NK-92 treated with Interleukin-12 subunit alpha and Interleukin-12 subunit beta, amount 100 ng/mL, for 24 hours (cell line): ENCODE measurements around the gene ARSJ.

ENCODE experiments used
- DNase-seq: peaks from one replicate; lab custom pipeline; 2025; lab: John Stamatoyannopoulos, UW

The ARSJ gene

GRCh38 chr4:113899271-113900070 is 80.0 kb downstream of the ARSJ start:
- no peak for DNase-seq

DNA sequence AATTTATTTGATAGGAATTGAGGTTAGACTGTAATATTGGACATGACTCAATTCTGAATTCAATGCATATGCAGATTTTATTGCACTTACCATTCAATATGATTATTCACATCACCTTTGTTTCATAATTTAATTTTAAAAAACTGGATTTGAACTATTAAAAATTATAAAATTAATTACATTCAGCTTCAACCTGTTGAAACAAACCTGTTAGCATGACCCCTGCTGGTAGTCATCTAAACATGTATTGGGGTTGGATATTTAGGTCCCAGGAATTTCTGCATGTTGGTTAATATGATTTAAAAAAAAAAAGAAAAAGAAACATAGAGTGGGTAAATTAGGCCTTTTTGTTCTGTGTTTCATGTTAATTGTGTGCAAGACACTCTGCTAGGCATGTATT is 85.9 kb downstream of the ARSJ start:
- no peak for DNase-seq

- DNase-seq: no peak
These were observed 91.4 kb downstream of the ARSJ start for GRCh38 chr4:113888006-113888405.

DNA sequence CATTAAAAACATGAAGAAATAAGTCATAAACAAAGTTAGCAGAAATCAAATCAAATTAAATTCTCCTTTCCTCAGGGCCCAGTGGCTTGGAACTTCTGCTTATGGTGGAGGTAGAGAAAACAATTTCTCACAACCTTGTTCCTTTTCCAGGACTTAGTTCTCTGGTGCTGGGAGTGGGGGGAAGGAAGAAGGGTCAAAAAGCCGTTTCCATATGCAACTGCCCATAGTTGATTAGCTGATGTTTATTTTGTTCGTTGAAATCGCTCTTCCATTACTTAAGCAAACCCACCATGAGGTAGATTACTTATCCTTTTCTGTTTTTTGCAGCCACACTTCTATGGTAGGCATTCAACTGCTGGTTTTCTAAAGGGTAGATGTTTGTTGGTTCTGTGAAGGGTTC is 94.2 kb downstream of the ARSJ start:
- DNase-seq: no peak

GRCh38 chr4:113884655-113885054 is 94.8 kb downstream of the ARSJ start:
- DNase-seq: no peak

GRCh38 chr4:113882668-113883067 is 96.8 kb downstream of the ARSJ start:
- DNase-seq: no peak

DNA sequence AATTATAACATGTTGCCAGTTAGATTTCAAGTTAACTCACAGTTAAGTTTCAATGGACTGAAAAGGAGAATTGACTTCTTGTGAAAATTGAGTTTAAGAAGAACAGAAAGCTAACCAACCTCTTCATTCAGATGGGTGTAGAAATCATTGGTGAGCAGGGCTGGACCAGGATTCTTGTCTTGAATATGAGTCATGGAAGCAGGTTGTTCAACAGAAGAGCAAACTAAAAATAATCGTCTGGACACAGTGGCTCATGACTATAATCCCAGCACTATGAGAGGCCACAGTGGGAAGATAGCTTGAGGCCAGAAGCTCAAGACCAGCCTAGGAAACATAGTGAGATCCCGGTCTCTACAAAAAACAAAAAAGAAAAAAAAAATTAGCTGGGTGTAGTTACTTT is 98.2 kb downstream of the ARSJ start:
- no peak for DNase-seq

- no peak for DNase-seq
These were observed 99.0 kb downstream of the ARSJ start for GRCh38 chr4:113880240-113881028.

- DNase-seq: no peak
These were observed 100.8 kb downstream of the ARSJ start for GRCh38 chr4:113878668-113879067.

DNA sequence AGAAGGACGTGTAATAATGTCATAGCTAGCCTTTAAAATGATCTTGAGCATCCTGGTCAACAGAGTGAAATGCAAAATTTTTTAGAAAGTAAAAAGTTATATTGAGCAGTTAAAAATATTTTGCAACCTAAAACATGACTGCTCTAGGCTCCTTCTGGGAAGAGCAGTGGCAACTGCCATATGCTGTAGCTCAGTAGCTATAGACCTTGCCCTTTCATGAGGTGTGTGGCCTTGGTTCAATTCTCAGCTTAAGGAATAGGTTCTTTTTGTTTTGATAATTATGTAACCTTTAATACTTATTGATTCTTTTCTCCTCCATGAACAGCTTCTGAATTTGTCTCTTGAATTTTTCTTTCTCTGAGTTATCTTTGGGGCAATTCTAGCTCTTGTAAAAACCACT is 105.0 kb downstream of the ARSJ start:
- no peak for DNase-seq

- no peak for DNase-seq
These were observed 105.9 kb downstream of the ARSJ start for GRCh38 chr4:113873508-113873907.

DNA sequence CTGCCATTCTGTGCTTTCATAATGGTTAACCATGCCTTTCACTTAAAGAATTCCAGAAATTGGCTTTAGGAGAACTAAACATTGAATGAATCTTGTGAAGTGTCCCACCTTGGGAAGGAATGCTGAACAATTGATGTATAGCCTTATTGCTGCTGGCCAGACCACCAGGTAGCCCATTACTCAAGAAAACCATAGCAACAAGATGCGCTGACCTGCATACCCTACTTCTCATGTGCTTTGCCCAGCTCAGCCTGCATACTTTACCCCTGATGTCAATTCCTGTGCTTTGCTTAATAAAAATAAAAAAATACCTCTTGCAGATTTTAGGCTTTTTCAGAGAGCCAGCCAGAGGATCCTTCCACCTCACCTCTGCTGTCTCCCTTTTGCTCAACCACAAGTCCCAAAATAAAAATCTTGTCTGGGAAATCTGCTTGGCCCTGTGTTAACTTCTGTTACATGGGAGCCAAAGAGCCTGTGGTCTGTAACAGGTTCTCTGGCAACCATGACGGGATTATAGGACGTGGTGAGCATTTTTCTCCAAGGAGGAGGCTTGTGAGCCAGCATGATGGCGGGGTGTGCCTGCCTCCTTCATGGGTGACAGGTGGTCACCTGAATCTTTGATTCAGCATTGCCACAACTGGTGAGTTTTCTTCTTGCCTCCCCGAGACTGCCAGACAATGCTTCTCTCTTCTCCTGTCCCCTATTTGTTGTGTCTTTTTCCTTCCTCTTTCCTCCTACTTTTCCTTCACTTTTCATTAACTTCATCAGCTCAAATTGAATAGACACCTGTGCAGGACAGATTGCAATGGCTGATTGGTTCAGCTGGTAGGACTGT is 106.8 kb downstream of the ARSJ start:
- DNase-seq: no peak

GRCh38 chr4:113871080-113871479 is 108.4 kb downstream of the ARSJ start:
- DNase-seq: no peak

DNA sequence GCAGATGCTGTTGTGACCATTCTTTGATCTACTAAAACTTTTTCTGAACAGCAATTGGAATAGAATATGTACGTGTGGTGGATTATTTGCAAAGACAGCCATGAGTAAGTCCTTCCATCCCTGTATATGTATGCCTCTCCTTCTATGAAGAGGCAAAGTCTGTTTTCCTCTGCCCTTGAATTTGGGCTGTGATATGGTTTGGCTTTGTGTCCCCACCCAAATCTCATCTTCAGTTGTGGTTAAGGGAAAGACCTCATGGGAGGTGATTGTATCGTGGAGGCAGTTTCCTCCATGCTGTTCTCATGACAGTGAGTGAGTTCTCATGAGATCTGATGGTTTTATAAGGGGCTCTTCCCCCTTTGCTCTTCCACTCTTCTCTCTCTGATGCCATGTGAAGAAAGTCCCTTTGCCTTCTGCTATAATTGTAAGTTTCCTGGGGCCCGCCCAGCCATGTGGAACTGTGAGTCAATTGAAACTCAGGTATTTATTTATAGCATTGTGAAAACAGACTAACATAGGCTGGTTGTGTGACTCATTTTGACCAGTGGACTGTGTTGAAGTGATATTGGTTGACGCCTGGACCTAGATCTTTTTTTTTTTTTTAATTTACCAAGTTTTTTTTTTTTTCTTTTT is 109.6 kb downstream of the ARSJ start:
- DNase-seq: peak; percentile 16

GRCh38 chr4:113866611-113867010 is 112.8 kb downstream of the ARSJ start:
- DNase-seq: no peak

DNA sequence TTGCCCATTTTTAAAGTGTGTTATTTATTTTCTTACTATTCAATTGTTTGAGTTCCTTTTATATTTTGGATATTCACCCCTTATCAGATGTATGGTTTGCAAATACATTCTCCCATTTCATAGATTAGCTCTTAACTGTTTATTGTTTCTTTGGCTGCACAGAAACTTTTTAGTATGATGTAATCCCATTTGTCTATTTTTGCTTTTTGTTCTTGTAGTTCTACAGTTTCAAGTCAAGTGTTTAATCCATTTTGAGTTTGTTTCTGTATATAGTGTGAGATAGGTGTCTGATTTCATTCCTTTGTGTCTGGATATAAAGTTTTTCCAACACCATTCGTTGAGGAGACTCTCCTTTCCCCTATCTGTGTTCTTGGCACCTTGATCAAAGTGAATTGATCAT is 120.5 kb downstream of the ARSJ start:
- DNase-seq: no peak

DNA sequence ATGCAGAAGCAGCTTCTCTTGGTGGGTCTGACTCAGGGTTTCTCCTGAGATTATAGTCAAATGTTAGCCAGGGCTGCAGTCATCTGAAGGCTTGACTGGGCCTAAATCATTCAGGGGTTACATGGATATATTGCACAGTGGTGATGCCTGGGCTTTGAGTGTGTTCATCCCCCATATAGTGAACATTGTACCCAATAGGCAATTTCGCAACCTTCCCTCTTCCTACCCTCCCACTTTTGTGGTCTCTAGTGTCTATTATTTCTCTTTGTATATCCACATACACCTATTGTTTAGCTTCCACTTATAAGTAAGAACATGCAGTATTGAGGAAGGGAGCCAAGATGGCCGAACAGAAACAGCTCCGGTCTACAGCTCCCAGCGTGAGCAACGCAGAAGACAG is 127.6 kb downstream of the ARSJ start:
- DNase-seq: no peak
